ENCODE measurements around the gene CATSPERB.

DNA sequence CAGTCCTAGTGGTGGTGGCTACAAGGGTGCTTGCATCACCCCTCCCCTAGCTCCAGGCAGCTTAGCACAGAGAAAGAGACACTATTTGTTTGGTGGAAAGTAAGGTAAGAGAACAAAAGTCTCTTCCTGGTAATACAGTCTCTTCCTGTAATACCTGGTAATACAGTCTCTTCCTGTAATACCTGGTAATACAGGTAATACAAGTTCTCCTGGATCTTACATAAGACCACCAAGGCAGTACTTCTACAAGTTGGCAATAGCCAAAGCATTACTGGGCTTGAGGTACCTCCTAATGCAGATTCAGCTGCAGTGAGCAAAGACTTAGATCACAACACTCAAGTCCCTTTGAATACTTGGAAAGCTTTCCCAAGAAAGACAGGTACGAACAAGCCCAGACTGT, 77.0 kb downstream of the CATSPERB start:
- TF ChIP-seq EZH2 (IDR thresholded peaks at IDR 0.05; ENCODE audit: borderline replicate concordance, low read depth, low read length, severe bottlenecking) (no peak), CTCF (IDR thresholded peaks at IDR 0.05; ENCODE audit: borderline replicate concordance, extremely low read depth, low read length, poor library complexity, severe bottlenecking) (no peak)
